HG02840 (cell line): Measurements from ENCODE around the gene AQP1.

Source experiments
- ATAC-seq: cut with Tn5 transposase; IDR thresholded peaks from one replicate; pipeline ENCODE4 v1.9.1; 2021; ENCODE audit warnings: mild to moderate bottlenecking, moderate library complexity, moderate number of reproducible peaks; ENCODE audit not compliant: unreplicated experiment, low FRiP score

Gene AQP1

GRCh38 chr7:30911561-30911969 is at the start of gene AQP1:
AQP1 (plus strand) TSS chr7:30911853; CDS start chr7:30911910, 57 bp downstream.
- no peak for ATAC-seq

- ATAC-seq = no peak
These were observed 48.5 kb upstream of the AQP1 start for GRCh38 chr7:30862995-30863705.

GRCh38 chr7:30863706-30864035 is 48.0 kb upstream of the AQP1 start:
- ATAC-seq = no peak

GRCh38 chr7:30864101-30864500 is 47.6 kb upstream of the AQP1 start:
- no peak for ATAC-seq

- no peak for ATAC-seq
These were observed 46.6 kb upstream of the AQP1 start for GRCh38 chr7:30865076-30865475.

DNA sequence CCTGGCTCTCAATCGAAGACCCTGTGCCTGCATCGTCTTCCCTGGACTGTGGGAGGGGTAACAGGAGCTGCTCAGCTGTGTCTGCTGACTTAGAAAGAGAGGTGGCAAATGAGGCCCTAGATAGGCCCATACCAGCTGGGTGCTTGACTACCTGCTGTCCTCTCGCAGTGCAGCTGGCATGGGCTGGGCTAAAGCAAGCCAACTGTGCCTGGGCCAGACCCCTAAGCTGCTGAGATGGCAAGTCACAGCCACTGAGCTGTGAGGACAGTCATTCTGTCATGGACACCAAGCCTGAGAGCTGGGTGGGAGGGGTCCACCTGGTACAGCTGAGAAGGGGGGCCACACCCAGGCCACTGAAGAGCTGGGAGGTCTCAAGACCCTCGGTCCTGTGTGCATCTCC is 45.8 kb upstream of the AQP1 start:
- ATAC-seq = no peak

DNA sequence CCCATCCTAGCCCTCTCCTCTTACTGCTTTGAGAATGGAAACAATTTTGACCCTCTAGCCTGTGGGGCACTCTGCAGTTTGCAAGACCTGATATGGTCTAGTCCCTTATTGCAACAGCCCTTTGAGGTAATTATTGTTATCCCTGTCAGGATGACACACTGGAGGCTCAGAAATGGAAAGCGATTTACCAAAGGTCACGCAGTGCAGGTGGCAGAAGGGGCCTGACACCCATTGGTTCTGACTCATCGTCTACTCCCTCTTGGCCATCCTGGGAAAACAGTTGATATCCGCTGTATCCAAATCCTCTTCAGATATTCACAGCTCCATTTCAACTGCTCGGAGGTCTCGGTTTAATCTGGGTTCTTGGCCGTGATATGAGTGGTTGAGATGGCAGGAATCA is 44.7 kb upstream of the AQP1 start:
- no peak for ATAC-seq

GRCh38 chr7:30867483-30867882 is 44.2 kb upstream of the AQP1 start:
- ATAC-seq = no peak

DNA sequence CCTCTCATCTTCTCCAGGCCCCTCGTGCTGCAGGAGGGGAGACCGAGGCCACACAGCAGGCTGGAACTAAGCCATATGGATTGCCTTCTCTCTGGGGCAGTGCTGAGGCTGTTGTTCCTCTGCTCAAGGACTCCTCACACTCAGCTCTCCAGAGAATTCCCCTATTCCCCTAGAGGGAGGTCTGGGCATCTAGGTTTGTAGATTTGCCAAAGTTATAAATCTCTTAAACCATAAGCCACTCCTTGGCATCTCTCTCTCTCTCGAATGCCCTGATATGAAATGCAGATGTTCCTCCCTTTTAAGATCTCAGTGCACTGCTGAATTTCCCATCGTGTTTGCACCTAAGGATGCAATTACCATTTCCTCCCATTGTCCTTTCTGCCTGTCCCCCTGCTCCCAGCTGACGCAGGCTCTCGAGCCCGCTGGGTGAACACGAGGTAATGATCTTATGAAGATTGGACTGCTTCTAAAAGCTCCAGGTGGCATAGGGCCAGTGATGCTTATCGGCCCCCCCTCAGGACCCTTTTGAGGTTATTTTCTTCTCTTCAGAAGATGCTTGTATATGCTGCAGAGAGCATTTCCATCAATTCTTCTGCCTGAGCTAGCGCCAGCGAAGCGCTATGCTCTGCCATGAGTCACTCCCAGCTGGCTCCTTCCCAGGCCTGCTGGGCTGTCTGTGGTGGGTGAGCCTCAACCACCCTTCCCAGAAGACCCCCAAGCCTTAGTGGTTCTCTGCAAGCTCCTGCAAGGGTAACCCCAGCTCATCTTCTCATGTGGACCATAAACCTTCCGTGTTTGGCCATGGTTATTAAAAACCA is 41.6 kb upstream of the AQP1 start:
- no peak for ATAC-seq

DNA sequence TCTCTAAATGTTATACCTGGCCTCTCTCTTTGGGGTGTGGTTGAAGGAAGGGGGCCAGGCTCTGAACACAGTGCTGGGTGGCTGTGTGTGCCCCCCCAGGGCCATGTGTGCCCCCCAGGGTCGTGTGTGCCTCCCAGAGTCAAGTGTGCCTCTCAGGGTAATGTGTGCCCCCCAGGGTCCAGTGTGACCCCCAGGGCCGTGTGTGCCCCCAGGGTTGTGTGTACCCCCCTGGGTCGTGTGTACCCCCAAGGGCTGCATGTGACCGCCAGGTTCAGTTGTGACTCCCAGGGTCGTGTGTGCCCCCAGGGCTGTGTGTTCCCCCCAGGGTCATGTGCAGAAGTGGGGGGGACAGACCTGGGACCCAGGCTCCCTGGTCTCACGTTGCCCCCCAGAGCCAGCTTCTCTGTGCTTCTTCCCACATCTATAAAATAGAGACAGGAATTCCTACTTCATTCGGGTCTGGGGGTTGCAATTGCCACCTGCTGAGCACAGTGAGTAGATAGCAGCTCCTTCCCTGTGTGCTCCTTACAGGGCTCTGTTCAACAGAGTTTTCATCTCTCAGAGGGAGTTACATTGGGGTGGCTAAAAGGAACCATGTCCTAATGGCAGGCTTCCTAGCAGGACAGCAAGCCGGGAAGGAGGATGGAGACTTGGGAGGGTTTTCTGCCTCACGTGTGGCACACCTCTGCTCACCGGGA is 40.7 kb upstream of the AQP1 start:
- no peak for ATAC-seq

- no peak for ATAC-seq
These were observed 40.0 kb upstream of the AQP1 start for GRCh38 chr7:30871655-30872054.

GRCh38 chr7:30873207-30873606 is 38.4 kb upstream of the AQP1 start:
- no peak for ATAC-seq

DNA sequence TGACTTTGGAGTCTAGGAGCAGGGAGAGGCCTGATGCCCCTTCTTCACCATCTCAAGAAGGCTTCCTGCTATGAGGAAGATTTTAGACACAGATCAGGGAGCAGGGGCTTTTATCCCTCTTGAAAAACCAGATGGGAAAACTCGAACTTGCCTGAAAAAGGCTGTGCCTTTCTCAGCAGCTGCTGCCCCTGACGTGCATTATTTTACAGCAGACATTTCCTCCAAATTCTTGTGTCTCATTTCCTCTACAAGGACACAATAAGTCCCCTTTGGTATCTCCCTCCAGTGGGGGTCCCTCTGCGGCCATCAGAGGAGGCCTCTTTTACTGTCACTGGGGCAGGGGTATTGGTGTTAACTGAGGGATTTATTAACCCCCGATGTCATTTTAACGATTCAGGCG is 38.0 kb upstream of the AQP1 start:
- no peak for ATAC-seq

DNA sequence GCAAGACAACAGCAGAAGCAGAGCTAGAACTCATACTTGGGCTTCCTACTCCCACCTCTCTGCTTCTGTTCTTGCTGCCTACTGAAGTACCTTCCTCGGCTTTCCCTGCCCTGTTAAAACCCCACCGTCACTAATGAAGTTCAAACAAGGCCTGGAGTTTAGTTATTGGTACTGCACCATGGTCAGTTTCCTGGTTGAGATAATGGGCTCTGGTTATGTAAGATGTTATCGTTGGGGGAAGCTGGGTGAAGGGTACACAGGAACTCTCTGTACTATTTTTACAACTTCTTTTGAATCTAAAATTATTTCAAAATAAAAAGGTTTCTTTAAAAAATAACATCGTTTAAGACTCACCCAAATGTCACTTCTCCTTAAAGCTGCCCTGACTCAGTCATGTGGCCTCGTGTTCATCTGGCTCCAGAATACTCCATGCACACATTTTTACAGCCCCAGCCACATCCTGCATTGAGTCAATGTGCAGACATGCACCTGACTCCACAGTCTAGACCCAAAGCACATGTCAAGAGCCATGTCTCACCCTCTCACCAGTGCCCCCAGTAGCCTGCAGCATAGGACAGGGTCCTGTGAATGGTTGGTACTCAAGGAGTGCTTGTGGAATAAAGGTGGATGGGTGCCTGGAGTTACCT is 36.9 kb upstream of the AQP1 start:
- no peak for ATAC-seq

DNA sequence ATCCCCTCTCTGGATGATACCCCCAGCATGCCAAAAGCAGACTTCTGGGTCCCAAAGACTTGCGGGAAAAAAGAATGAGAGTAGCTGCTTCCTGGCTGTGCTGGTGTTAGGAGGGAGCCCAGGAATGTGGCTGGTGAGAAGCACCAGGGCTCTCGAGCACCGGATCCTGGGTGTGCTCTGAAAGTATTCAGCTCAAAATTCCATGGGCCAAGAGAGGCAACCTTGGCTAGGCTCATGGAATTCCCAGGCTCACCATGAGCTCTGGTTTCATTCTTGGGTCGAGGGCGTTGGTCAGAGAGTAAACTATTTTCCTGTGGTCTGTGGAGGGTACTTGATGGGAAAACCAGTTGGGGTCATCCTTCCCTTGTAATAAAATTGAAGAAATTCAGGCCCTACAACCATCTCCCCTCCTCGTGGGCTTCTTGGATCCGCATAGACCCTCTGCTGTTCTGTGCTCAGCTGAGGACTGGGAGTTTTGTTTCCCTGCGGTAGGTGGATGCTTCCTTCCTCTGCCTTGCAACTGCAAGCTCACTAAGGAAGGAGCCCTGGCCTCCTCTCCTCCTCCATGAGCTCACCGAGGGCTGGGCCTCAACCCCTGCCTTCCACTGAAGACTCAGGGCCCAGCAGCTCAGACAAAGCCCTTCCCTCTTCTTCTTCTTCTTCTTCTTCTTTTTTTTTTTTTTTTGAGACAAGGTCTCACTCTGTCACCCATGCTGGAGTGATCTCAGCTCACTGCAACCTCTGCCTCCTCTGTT is 34.5 kb upstream of the AQP1 start:
- no peak for ATAC-seq

- no peak for ATAC-seq
These were observed 33.7 kb upstream of the AQP1 start for GRCh38 chr7:30877993-30878392.

DNA sequence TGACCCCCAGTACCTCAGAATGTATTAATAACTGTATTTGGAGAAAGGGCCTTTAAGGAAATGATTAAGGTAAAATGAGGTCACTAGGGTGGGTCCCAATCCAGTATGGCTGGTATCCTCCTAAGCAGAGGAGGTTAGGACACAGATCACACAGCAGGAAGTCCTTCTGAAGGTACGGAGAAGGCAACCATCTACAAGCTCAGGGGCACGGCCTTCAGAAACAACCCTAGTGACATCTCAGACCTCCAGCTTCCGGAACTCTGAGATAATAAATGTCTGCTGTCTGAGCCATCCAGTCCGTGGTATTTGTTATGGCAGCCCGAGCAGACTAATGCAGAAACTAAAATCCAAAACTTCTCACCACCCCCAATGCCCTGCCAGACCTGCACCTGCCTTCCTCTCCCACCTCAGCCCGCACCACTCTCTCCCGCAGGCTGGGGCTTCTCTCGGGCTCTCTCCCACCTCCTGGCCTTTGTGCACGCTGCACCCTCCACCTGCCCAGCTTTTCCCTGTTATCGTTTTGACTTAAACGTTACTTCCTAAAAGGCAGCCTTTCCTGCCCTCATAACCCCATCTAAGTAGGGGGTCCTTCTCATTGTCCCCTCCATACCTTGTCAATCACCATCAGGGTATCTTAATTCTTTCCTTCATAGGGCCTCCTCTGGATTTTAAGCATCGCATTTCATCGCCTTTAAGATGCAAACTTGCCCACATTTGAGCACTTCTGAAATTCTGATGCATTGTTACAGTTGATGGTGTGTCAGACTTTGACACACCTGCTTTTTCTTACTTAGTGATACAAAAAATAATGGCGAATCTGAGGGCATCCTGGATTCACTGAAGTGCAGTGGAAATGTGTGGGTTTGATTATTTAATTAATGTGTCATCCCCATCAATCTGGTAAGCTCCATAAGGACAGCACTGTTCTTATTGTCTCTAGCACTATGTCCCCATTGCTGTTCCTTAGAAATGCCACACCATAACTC is 32.2 kb upstream of the AQP1 start:
- ATAC-seq = no peak

GRCh38 chr7:30880125-30880720 is 31.4 kb upstream of the AQP1 start:
- no peak for ATAC-seq

DNA sequence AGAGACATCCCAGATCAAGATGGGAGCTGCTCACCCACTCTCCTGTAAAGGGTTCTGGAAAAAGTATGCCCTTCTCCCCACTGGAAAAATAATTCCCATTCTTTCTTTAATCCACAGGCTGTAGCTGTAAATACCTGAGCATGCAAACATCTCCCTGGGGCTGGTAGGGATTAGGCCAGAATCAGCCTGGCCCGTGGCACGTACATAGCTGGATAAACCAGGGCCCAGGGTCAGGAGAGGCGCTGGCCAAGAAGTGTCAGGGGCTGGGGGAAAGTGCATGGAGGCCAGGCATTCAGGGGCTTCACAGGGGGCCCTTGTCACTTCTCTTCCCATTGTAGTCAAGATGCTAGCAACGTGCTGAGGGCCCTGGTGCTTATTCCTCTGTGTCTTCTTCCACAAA is 30.7 kb upstream of the AQP1 start:
- no peak for ATAC-seq
